22Rv1 (cell line): ENCODE measurements around the gene DUSP22.

Source experiments
- H3K27ac ChIP-seq: fragments of 450-650 bp; 2 replicates; pipeline ENCODE4 v1.5.1; 2017
- ZFX ChIP-seq: fragments of 450-650 bp; IDR thresholded peaks from 2 replicates; pipeline ENCODE4 v1.6.1; 2017; ENCODE audit warnings: antibody characterized with exemption, borderline replicate concordance
- TF ChIP-seq, protein P1 (sequence below): fragments of 450-650 bp; IDR thresholded peaks from 2 replicates; pipeline ENCODE4 v1.5.1; 2017; ENCODE audit warnings: mild to moderate bottlenecking

The DUSP22 gene

DNA sequence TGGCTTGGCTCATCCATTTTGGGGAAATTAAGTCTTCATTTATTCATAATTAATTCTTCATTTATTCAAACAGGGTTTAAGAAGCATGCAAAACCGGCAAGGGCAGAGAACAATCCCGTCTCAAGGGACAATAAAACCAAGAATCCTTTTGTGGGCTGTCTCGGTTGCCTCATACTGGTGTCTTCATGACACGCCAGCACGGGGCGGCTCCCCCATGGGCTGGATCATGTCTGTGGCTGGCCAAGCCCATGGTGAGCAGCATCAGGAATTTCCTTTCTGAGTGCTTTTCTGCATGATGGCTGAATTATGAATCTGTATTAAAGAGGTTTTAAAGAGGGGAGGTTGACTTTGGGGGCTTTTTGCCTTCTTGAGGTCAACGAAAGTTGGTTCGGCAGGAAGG, 38.3 kb upstream of the DUSP22 start:
- TF ChIP-seq ZFX = no peak
- TF ChIP-seq, protein P1, sequence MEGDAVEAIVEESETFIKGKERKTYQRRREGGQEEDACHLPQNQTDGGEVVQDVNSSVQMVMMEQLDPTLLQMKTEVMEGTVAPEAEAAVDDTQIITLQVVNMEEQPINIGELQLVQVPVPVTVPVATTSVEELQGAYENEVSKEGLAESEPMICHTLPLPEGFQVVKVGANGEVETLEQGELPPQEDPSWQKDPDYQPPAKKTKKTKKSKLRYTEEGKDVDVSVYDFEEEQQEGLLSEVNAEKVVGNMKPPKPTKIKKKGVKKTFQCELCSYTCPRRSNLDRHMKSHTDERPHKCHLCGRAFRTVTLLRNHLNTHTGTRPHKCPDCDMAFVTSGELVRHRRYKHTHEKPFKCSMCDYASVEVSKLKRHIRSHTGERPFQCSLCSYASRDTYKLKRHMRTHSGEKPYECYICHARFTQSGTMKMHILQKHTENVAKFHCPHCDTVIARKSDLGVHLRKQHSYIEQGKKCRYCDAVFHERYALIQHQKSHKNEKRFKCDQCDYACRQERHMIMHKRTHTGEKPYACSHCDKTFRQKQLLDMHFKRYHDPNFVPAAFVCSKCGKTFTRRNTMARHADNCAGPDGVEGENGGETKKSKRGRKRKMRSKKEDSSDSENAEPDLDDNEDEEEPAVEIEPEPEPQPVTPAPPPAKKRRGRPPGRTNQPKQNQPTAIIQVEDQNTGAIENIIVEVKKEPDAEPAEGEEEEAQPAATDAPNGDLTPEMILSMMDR = no peak
- no peak overlapping the region for H3K27ac ChIP-seq

DNA sequence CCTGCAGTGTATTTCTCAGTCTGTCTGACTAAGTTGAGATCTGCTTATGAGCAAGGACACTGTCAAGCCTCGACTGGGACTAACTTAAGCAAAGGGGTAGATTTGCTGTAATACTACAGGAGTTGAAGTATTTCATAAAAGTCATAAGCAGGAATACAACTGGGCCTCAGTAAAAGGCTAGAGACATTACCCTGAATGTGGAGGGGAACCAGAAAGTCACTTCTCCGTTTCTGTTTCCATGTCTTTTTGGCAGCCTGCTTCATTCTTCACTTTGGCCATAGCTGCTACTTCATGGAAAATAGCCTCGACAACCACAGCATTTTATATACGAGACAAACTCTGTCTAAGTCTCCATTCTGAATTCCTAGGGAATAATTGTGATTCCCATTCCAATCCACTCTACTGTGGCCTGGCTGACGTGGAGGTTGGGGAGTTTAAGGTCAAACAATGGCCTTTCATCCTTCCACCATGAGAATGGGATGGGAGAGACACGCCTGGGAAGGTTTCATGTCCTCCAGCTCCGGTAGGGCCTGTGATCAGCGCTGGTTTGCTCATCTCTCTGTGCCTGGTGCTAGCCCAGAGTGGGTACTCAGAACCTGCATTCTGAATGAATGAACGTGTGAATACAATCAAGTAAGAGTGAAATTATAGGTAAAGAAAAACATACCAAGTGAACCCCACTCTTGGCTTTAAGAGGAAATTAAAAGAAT, 37.1 kb upstream of the DUSP22 start:
- no peak overlapping the region for H3K27ac ChIP-seq
- TF ChIP-seq, protein P1 = no peak
- no peak for TF ChIP-seq ZFX

DNA sequence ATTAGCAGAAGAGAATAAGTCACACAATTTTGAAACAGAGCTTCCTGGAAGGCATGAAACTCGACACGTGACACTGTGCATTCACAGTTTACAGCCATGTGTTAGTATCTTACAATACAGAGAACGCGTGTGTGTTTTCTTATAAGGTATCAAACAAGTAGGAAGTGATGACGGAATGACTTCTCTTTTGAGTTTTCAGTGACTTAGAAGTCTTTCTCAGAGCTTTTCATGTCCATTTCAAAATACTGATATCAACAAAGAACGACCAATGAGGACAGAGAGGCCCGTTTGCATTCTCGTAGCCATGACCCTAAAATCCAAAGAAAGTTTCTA, 36.6 kb upstream of the DUSP22 start:
- H3K27ac ChIP-seq = no peak overlapping the region
- TF ChIP-seq ZFX = no peak
- TF ChIP-seq, protein P1 = no peak

DNA sequence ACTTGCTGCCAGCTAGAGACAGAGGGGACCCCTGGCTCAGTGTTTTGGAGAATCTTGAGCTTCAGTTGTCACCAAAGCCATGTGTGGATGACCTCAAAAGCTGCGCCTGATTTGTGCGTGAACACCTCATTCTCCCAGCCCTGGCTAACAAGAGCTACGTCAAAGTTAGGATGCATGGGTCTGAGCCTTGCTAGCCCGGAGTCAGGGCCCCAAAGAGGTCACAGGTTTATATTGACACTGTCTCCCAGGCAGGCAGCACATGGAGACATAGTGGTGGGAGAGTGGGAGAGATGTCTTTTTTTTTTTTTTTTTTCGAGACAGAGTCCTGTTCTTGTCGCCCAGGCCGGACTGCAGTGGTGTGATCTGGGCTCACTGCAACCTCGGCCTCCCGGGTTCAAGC, 36.1 kb upstream of the DUSP22 start:
- no peak for TF ChIP-seq ZFX
- TF ChIP-seq, protein P1 = no peak
- no peak overlapping the region for H3K27ac ChIP-seq

DNA sequence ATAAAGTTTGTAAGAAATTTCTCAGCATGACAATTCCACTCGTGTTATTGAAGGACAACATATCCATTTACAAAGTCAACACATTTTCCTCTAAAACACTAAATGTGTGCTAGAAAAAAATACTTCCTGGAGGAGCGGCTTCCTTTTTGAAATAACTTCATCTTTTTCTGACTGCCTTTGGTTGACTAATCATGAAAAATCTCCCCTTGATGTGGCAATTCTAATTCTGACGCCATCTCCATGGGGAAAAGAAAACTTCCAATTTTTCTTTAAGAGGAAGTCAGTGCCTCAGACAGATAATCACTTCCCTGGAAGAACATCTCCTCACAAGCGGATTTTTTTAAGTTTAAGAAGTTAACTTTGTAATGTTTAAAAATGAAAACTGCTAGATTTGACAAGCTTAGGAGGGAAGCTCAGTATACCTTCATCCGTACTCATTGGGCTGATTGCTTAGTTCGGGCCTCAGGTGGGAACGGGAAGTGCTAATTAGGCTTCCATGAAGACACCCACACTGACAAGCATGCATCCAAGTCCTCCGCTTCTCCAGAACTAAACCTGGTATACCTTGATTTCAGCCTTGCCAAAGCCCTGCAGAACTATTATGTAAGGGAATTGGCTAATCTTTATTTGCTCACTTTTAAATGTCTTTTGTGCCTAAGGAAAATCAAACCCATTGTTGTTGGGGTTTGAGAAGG, 35.1 kb upstream of the DUSP22 start:
- no peak for TF ChIP-seq ZFX
- TF ChIP-seq, protein P1 = no peak
- no peak overlapping the region for H3K27ac ChIP-seq

DNA sequence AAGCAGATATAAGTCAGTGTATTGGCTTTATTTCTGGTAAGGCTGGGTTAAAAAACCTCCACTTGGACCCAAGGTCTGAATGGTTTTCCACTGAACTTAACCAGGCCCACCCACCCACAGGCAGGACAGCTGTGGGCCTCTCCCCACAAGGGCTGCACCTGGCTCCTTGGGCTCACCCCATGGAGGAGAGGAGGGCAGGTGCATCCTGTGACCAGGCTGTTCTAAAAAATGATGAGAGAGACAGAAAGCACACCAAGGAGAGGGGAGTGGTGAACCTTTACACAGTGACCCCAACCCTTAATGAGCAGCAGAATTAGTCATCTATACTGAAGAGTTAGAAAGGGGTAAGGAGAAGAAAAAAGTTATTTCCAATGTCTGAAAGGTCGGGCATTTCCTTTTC, 34.5 kb upstream of the DUSP22 start:
- H3K27ac ChIP-seq = no peak overlapping the region
- no peak for TF ChIP-seq ZFX
- TF ChIP-seq, protein P1 = no peak

DNA sequence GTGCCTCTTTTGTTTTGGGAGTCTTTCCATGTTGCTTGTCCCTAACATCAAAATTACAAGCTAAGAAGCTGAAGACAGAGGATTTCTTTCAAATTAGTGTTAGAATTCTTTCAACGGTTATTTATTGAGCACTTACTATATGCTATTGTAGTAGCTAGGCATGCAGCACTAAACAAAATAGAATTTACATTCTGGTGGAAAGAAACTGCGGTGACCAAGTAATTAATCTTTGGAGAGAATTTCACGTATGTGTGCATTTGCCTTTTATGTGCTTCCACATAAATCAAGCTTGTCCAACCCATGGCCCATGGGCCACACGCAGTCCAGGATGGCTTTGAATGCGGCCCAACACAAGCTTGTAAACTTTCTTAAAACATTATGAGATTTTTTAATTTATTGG, 33.0 kb upstream of the DUSP22 start:
- TF ChIP-seq, protein P1 = no peak
- no peak for TF ChIP-seq ZFX
- no peak overlapping the region for H3K27ac ChIP-seq
